HEK293 (cell line): ENCODE measurements around the gene RNF212.

ENCODE experiments used
- CTCF ChIA-PET: fragments of 350-600 bp; formaldehyde crosslinking; extraction: SDS; loops from one replicate; lab custom pipeline; 2021; ENCODE audit warnings: antibody characterized with exemption; lab: Yijun Ruan, JAX
- POLR2A ChIA-PET: fragments of 300-600 bp; formaldehyde crosslinking; extraction: SDS; loops from one replicate; lab custom pipeline; 2020; ENCODE audit warnings: antibody characterized with exemption, inconsistent platforms; lab: Yijun Ruan, JAX
- H3K27ac ChIP-seq: fragments of 200-500 bp; sonication (Bioruptor generic); 2 replicates; pipeline ENCODE4 v1.5.1; 2014; ENCODE audit warnings: low read depth, low read length, control low read depth, inconsistent platforms; ENCODE audit errors: extremely low read depth
- H3K36me3 ChIP-seq, 2 experiments: fragments of 200-500 bp in 1 of 2; sonication (Bioruptor generic) in 1 of 2; 1 replicate in 1 of 2; 2 replicates in 1 of 2; pipeline ENCODE4 v1.5.1; 2014 to 2017; ENCODE audit warnings: inconsistent platforms in 2 of 2, low read length in 2 of 2; ENCODE audit not compliant: control insufficient read depth in 2 of 2, insufficient read depth in 1 of 2
- H3K4me1 ChIP-seq: fragments of 200-500 bp; sonication (Bioruptor generic); 2 replicates; pipeline ENCODE4 v1.5.1; 2014; ENCODE audit warnings: mild to moderate bottlenecking, low read length, inconsistent platforms; ENCODE audit not compliant: control insufficient read depth, insufficient read depth
- H3K4me3 ChIP-seq: 2 replicates; pipeline ENCODE4 v1.5.1; 2011; ENCODE audit warnings: low read depth, mild to moderate bottlenecking, control low read depth, low read length, moderate library complexity
- H3K9me3 ChIP-seq: fragments of 200-500 bp; sonication (Bioruptor generic); 2 replicates; pipeline ENCODE4 v1.5.1; 2014; ENCODE audit warnings: low read depth, low read length, inconsistent platforms; ENCODE audit not compliant: control insufficient read depth, insufficient read depth
- INSM2 ChIP-seq: fragments of 450-650 bp; formaldehyde crosslinking; IDR thresholded peaks from 2 replicates; pipeline ENCODE4 v1.5.1; 2016; ENCODE audit warnings: missing biosample characterization, missing genetic modification characterization
- REPIN1 ChIP-seq: fragments of 450-650 bp; formaldehyde crosslinking; IDR thresholded peaks from 2 replicates; pipeline ENCODE4 v1.5.1; 2017; ENCODE audit warnings: missing biosample characterization, missing genetic modification characterization, low read depth
- ZEB2 ChIP-seq: fragments of 450-650 bp; formaldehyde crosslinking; IDR thresholded peaks from 2 replicates; pipeline ENCODE4 v1.5.1; 2016; ENCODE audit warnings: missing biosample characterization, missing genetic modification characterization
- ZNF18 ChIP-seq: fragments of 450-650 bp; formaldehyde crosslinking; IDR thresholded peaks from 2 replicates; pipeline ENCODE4 v1.5.1; 2016; ENCODE audit warnings: missing biosample characterization, missing genetic modification characterization
- ZNF2 ChIP-seq: fragments of 450-650 bp; formaldehyde crosslinking; IDR thresholded peaks from 2 replicates; pipeline ENCODE4 v1.5.1; 2016; ENCODE audit warnings: missing biosample characterization, missing genetic modification characterization
- ZNF211 ChIP-seq: fragments of 450-650 bp; formaldehyde crosslinking; IDR thresholded peaks from 2 replicates; pipeline ENCODE4 v1.5.1; 2016; ENCODE audit warnings: low read depth, missing biosample characterization, missing genetic modification characterization
- ZNF292 ChIP-seq: fragments of 450-650 bp; formaldehyde crosslinking; IDR thresholded peaks from 2 replicates; pipeline ENCODE4 v1.5.1; 2016; ENCODE audit warnings: low read depth, missing biosample characterization, missing genetic modification characterization, borderline replicate concordance
- ZNF335 ChIP-seq: fragments of 450-650 bp; formaldehyde crosslinking; conservative IDR thresholded peaks from 2 replicates; pipeline ENCODE4 v1.5.1; 2016; ENCODE audit warnings: missing biosample characterization, missing genetic modification characterization
- ZNF350 ChIP-seq: fragments of 450-650 bp; formaldehyde crosslinking; IDR thresholded peaks from 2 replicates; pipeline ENCODE4 v1.5.0; 2017; ENCODE audit warnings: missing biosample characterization, mild to moderate bottlenecking, missing genetic modification characterization
- ZNF488 ChIP-seq: fragments of 450-650 bp; formaldehyde crosslinking; IDR thresholded peaks from 2 replicates; pipeline ENCODE4 v1.5.1; 2016; ENCODE audit warnings: missing biosample characterization, missing genetic modification characterization
- ZNF660 ChIP-seq: fragments of 450-650 bp; IDR thresholded peaks from 2 replicates; pipeline ENCODE4 v1.5.1; 2018; ENCODE audit warnings: missing biosample characterization, mild to moderate bottlenecking, missing genetic modification characterization
- ZNF776 ChIP-seq: fragments of 450-650 bp; formaldehyde crosslinking; IDR thresholded peaks from 2 replicates; pipeline ENCODE4 v1.5.0; 2017; ENCODE audit warnings: missing biosample characterization, missing genetic modification characterization, borderline replicate concordance
- TF ChIP-seq, protein P1 (sequence below): fragments of 450-650 bp; formaldehyde crosslinking; IDR thresholded peaks from 2 replicates; pipeline ENCODE4 v1.5.1; 2016; ENCODE audit warnings: missing biosample characterization, missing genetic modification characterization

Gene RNF212

DNA sequence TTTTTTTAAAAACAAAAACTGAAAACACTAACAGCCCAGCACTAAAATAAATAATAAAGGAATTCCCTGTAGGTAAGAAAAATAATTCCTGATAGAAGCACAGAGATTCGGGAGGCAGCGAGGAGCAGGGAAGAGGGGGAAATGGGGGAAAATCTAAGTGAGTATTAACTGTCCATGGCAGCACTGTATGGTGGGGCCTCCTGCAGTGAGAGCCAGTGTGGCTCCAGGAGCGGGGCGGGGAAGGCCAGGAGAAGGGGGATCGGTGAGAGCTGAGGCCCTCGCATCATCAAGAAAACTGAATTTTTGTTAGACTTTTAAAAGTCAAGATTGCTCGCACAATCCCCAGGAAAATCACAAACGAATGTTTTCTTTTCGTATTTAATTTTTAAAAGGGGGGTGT is 14.1 kb downstream of the RNF212 start (continued):
- TF ChIP-seq, protein P1, sequence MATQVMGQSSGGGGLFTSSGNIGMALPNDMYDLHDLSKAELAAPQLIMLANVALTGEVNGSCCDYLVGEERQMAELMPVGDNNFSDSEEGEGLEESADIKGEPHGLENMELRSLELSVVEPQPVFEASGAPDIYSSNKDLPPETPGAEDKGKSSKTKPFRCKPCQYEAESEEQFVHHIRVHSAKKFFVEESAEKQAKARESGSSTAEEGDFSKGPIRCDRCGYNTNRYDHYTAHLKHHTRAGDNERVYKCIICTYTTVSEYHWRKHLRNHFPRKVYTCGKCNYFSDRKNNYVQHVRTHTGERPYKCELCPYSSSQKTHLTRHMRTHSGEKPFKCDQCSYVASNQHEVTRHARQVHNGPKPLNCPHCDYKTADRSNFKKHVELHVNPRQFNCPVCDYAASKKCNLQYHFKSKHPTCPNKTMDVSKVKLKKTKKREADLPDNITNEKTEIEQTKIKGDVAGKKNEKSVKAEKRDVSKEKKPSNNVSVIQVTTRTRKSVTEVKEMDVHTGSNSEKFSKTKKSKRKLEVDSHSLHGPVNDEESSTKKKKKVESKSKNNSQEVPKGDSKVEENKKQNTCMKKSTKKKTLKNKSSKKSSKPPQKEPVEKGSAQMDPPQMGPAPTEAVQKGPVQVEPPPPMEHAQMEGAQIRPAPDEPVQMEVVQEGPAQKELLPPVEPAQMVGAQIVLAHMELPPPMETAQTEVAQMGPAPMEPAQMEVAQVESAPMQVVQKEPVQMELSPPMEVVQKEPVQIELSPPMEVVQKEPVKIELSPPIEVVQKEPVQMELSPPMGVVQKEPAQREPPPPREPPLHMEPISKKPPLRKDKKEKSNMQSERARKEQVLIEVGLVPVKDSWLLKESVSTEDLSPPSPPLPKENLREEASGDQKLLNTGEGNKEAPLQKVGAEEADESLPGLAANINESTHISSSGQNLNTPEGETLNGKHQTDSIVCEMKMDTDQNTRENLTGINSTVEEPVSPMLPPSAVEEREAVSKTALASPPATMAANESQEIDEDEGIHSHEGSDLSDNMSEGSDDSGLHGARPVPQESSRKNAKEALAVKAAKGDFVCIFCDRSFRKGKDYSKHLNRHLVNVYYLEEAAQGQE (tag by site-specific recombination): no peak
- TF ChIP-seq ZNF335 (tag by site-specific recombination): no peak
- no peak for TF ChIP-seq ZNF18 (tag by site-specific recombination)
- no peak for TF ChIP-seq ZNF488 (tag by site-specific recombination)
- TF ChIP-seq ZNF2 (tag by site-specific recombination): no peak
- TF ChIP-seq ZEB2 (tag by site-specific recombination): no peak
- no peak for TF ChIP-seq ZNF211 (tag by site-specific recombination)
- TF ChIP-seq ZNF350 (tag by site-specific recombination): no peak
- TF ChIP-seq INSM2: no peak
- TF ChIP-seq, all 188 proteins: peak for 0

- no peak overlapping the region for H3K4me3 ChIP-seq
- no peaks in the 10 kb centered on the region for H3K4me1 ChIP-seq
- POLR2A ChIA-PET: no interaction called here
- TF ChIP-seq ZNF292 (tag by site-specific recombination) (no peak), ZNF488 (tag by site-specific recombination) (no peak)
- H3K36me3 ChIP-seq: no peaks in the 10 kb centered on the region
- H3K9me3 ChIP-seq: no peaks in the 10 kb centered on the region
- CTCF ChIA-PET: no interaction called here
- no peak overlapping the region for H3K27ac ChIP-seq
Measured at GRCh38 chr4:1098311-1098925, 14.9 kb downstream of the RNF212 start.

DNA sequence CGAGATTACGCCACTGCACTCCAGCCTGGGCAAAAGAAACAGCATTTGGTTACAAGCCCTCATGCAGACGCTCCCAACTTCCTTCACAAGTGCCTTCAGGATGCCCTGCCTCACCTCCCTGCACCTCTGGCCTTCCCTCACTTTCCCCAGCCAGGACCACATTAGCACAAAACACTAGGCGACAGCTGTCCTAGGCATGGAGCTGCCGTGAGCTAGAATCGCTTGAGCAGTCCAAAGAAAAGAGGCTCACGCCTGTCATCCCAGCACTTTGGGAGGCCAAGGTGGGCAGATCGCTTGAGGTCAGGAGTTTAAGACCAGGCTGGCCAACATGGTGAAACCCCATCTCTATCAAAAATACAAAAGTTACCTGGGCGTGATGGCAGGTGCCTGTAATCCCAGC is 15.8 kb downstream of the RNF212 start:
- CTCF ChIA-PET: no interaction called here
- Histone ChIP-seq H3K36me3 (no peaks in the 10 kb centered on the region), H3K9me3 (no peaks in the 10 kb centered on the region), H3K4me1 (no peaks in the 10 kb centered on the region), H3K4me3 (no peak overlapping the region), H3K27ac (no peak overlapping the region)
- TF ChIP-seq REPIN1: no peak
- TF ChIP-seq ZNF776: no peak
- no peak for TF ChIP-seq ZNF660
- POLR2A ChIA-PET: no interaction called here
